B cell (primary cell): Measurements from ENCODE around the gene PFN3. TPM values are rescaled to one million over a fixed set of nuclear protein-coding genes. Genes with fewer than 3 reads are reported as not detected.

Experiments used
- ATAC-seq: fragments of 200-7000 bp; cut with Tn5 transposase; one replicate; pipeline ENCODE4 v1.10.0; 2021; ENCODE audit warnings: low read depth, mild to moderate bottlenecking, moderate number of reproducible peaks, moderate library complexity
- CTCF ChIA-PET: fragments of 350-600 bp; sonication (Branson Sonifier 250); formaldehyde crosslinking; loops from one replicate; lab custom pipeline; 2021; ENCODE audit warnings: antibody characterized with exemption, inconsistent platforms; lab: Charles Lee
- POLR2A ChIA-PET: fragments of 350-600 bp; sonication (Branson Sonifier 250); formaldehyde crosslinking; loops from one replicate; lab custom pipeline; 2021; ENCODE audit warnings: antibody characterized with exemption; lab: Charles Lee
- DNase-seq: peaks from one replicate; pipeline ENCODE4 v3.0.0; 2013
- H2AFZ ChIP-seq: 2 replicates; pipeline ENCODE4 v1.6.1; 2012; ENCODE audit warnings: mild to moderate bottlenecking, low read depth, low read length; ENCODE audit not compliant: insufficient read depth, poor library complexity, severe bottlenecking
- H3K27ac ChIP-seq, 2 donors: 1 replicate in 1 of 2; 2 replicates in 1 of 2; pipeline ENCODE4 v1.5.1; 2012 to 2013; ENCODE audit warnings: low read length in 2 of 2, mild to moderate bottlenecking in 2 of 2, moderate library complexity in 1 of 2
- H3K27me3 ChIP-seq, 4 experiments: fragments of 200-600 bp in 1 of 4; sonication (generic) in 1 of 4; replicated peaks in 1 of 4; 1 replicate in 2 of 4; 2 replicates in 2 of 4; pipeline versions ENCODE4 v1.6.1 to v1.7.0; 2013 to 2016; ENCODE audit warnings: low read length in 3 of 4, mild to moderate bottlenecking in 2 of 4, mixed read lengths in 1 of 4, moderate library complexity in 1 of 4; ENCODE audit not compliant: insufficient read depth in 4 of 4, control insufficient read depth in 3 of 4; ENCODE audit errors: control extremely low read depth in 1 of 4
- H3K36me3 ChIP-seq, 2 experiments: replicated peaks in 1 of 2; 1 replicate in 1 of 2; 2 replicates in 1 of 2; pipeline versions ENCODE4 v1.6.1 to v1.7.1; 2013; ENCODE audit warnings: low read length in 1 of 2; ENCODE audit not compliant: insufficient read depth in 2 of 2, control insufficient read depth in 1 of 2; ENCODE audit errors: control extremely low read depth in 1 of 2, extremely low read depth in 1 of 2
- H3K4me1 ChIP-seq, 2 donors: fragments of 200-600 bp in 1 of 2; sonication (generic) in 1 of 2; 1 replicate in 1 of 2; 2 replicates in 1 of 2; pipeline versions ENCODE4 v1.5.1 to v1.6.1; 2013 to 2017; ENCODE audit warnings: low read length in 2 of 2; ENCODE audit not compliant: control insufficient read depth in 2 of 2, insufficient read depth in 2 of 2
- H3K4me2 ChIP-seq: replicated peaks from 2 replicates; pipeline ENCODE3; 2012; ENCODE audit warnings: mild to moderate bottlenecking, low read depth, low read length; ENCODE audit not compliant: poor library complexity, severe bottlenecking
- H3K4me3 ChIP-seq, 5 experiments: fragments of 200-600 bp in 1 of 5; sonication (generic) in 1 of 5; 1 replicate in 3 of 5; 2 replicates in 2 of 5; pipeline versions ENCODE4 v1.5.1 to v1.7.0; 2011 to 2016; ENCODE audit warnings: low read length in 4 of 5, mild to moderate bottlenecking in 4 of 5, low read depth in 2 of 5, control low read depth in 1 of 5, moderate library complexity in 1 of 5; ENCODE audit not compliant: insufficient read depth in 1 of 5; ENCODE audit errors: control extremely low read depth in 1 of 5, extremely low read depth in 1 of 5
- H3K79me2 ChIP-seq: fragments of 200-600 bp; sonication (generic); one replicate; pipeline ENCODE4 v1.6.0; 2016; ENCODE audit warnings: low read length; ENCODE audit not compliant: control insufficient read depth, insufficient read depth
- H3K9ac ChIP-seq: fragments of 200-600 bp; sonication (generic); 2 replicates; pipeline ENCODE4 v1.6.1; 2017; ENCODE audit warnings: mild to moderate bottlenecking, low read length, moderate library complexity
- H3K9me3 ChIP-seq, 3 donors: one replicate each; pipeline versions ENCODE4 v1.6.1 to v1.7.1; 2013; ENCODE audit warnings: low read length in 2 of 3; ENCODE audit not compliant: control insufficient read depth in 2 of 3, insufficient read depth in 1 of 3; ENCODE audit errors: control extremely low read depth in 1 of 3
- H4K20me1 ChIP-seq: 2 replicates; pipeline ENCODE4 v1.6.0; 2012; ENCODE audit warnings: mild to moderate bottlenecking, low read length; ENCODE audit not compliant: insufficient read depth, control insufficient read depth, poor library complexity, severe bottlenecking
- H3K27ac Mint-ChIP-seq: one replicate; pipeline ENCODE4 v1.8.0; 2021; ENCODE audit warnings: mixed read lengths
- H3K27me3 Mint-ChIP-seq: one replicate; pipeline ENCODE4 v1.8.0; 2021; ENCODE audit warnings: mixed read lengths
- H3K4me1 Mint-ChIP-seq: one replicate; pipeline ENCODE4 v1.8.0; 2021; ENCODE audit warnings: mixed read lengths
- H3K4me3 Mint-ChIP-seq: one replicate; pipeline ENCODE4 v1.8.0; 2021; ENCODE audit warnings: mixed read lengths
- H3K9me3 Mint-ChIP-seq: one replicate; pipeline ENCODE4 v1.8.0; 2022; ENCODE audit warnings: mixed read lengths; ENCODE audit not compliant: insufficient read depth
- CTCF ChIP-seq: fragments of 200-600 bp; IDR thresholded peaks from one replicate; pipeline ENCODE4 v1.8.0; 2022; ENCODE audit warnings: antibody characterized with exemption, mild to moderate bottlenecking
- EZH2 ChIP-seq: IDR thresholded peaks from 2 replicates; pipeline ENCODE4 v1.6.1; 2012; ENCODE audit warnings: borderline replicate concordance, low read depth, mild to moderate bottlenecking, moderate library complexity, low read length; ENCODE audit not compliant: insufficient read depth, poor library complexity, severe bottlenecking
- WGBS: methylation state at CpG from one replicate; pipeline ENCODE4 v1.1.5; 2013; ENCODE audit warnings: missing lambda C conversion rate; ENCODE audit not compliant: insufficient coverage; 5-methylcytosine and 5-hydroxymethylcytosine counted together
- intact Hi-C: fragments of 100-400 bp; cut with micrococcal nuclease; formaldehyde crosslinking; loops from one replicate; pipeline ENCODE4 v1.10.0; 2022
- polyA plus RNA-seq: library from polyadenylated mRNA; depleted of rRNA; stranded (reverse); fragments of >200 nt; gene quantifications from 2 replicates; pipeline ENCODE4 v1.2.3, GENCODE V29; 2012
- total RNA-seq, 2 donors: library from RNA; stranded (reverse); fragments of 120-200 nt in 1 of 2; gene quantifications; 1 replicate in 1 of 2; 2 replicates in 1 of 2; pipeline versions ENCODE4 v1.2.3 to v1.2.4, GENCODE V29; 2013 to 2022

Gene PFN3
- total and polyA plus RNA-seq, 2 donors (not counting 1 experiment from before 2014, with no cell fraction given): not detected

GRCh38 chr5:177354711-177355110 is 45.8 kb downstream of the PFN3 start:
- H3K36me3 ChIP-seq: peaks cover 3 to 13% of the 10 kb centered on the region in 2 experiments
- H3K4me1 Mint-ChIP-seq: peaks cover 70% of the 10 kb centered on the region
- ChIA-PET POLR2A (interaction anchor here (0.6 kb wide), 1 partner anchor 760 kb away, joined by 3 read pairs; no protein-coding TSS in a partner anchor), CTCF (interaction anchor here (0.9 to 7.2 kb wide), 4 partner anchors 16 to 766 kb away, joined by 3 to 60 read pairs (median 4); partner anchors contain the start of genes PRELID1 and RAB24)
- H4K20me1 ChIP-seq: peaks cover 24% of the 10 kb centered on the region
- peaks cover 39% of the 10 kb centered on the region for H3K79me2 ChIP-seq
- no peaks in the 10 kb centered on the region for H3K27me3 Mint-ChIP-seq
- H3K9me3 ChIP-seq: no peaks in the 10 kb centered on the region
- H3K27ac ChIP-seq: no peak overlapping the region
- H3K27ac Mint-ChIP-seq: peak overlapping the region; percentile 33
- H3K27me3 ChIP-seq: no peaks in the 10 kb centered on the region
- no peak overlapping the region for H3K9ac ChIP-seq
- no peak overlapping the region for H3K4me2 ChIP-seq
- intact Hi-C loops: no loop called here
- H3K9me3 Mint-ChIP-seq: no peaks in the 10 kb centered on the region
- TF ChIP-seq CTCF: no peak
- no peak for TF ChIP-seq EZH2
- ATAC-seq (no peak), DNase-seq (peak; percentile 3)
- H2AFZ ChIP-seq: no peak overlapping the region
- peaks cover 47 to 57% of the 10 kb centered on the region in 2 donors for H3K4me1 ChIP-seq
- H3K4me3 Mint-ChIP-seq: no peak overlapping the region
- WGBS: 78% methylated on average over 3 of the region's 3 CpGs
- no peak overlapping the region for H3K4me3 ChIP-seq

GRCh38 chr5:177354256-177354655 is 46.2 kb downstream of the PFN3 start:
- TF ChIP-seq CTCF: no peak
- TF ChIP-seq EZH2: no peak
- H3K36me3 ChIP-seq: peaks cover 3 to 13% of the 10 kb centered on the region in 2 experiments
- H3K4me3 Mint-ChIP-seq: peak overlapping the region; percentile 0
- ChIA-PET POLR2A (interaction anchor here (0.6 kb wide), 1 partner anchor 760 kb away, joined by 3 read pairs; no protein-coding TSS in a partner anchor), CTCF (interaction anchor here (0.9 to 7.2 kb wide), 2 partner anchors 17 to 767 kb away, joined by 3 to 60 read pairs; no protein-coding TSS in a partner anchor)
- H3K9me3 ChIP-seq: no peaks in the 10 kb centered on the region
- H3K79me2 ChIP-seq: peaks cover 39% of the 10 kb centered on the region
- ATAC-seq (no peak), DNase-seq (no peak)
- H4K20me1 ChIP-seq: peaks cover 24% of the 10 kb centered on the region
- H2AFZ ChIP-seq: no peak overlapping the region
- H3K4me2 ChIP-seq: no peak overlapping the region
- H3K27ac ChIP-seq: no peak overlapping the region
- 100% methylated on average over 2 of the region's 3 CpGs for WGBS
- H3K27me3 Mint-ChIP-seq: no peaks in the 10 kb centered on the region
- H3K9me3 Mint-ChIP-seq: no peaks in the 10 kb centered on the region
- peak overlapping the region; percentile 33 for H3K27ac Mint-ChIP-seq
- intact Hi-C loops: no loop called here
- H3K27me3 ChIP-seq: no peaks in the 10 kb centered on the region
- H3K4me3 ChIP-seq: no peak overlapping the region
- peaks cover 47 to 56% of the 10 kb centered on the region in 2 donors for H3K4me1 ChIP-seq
- H3K4me1 Mint-ChIP-seq: peaks cover 70% of the 10 kb centered on the region
- H3K9ac ChIP-seq: no peak overlapping the region
